GM18873 (cell line): ENCODE data around the gene CC2D1A.

Source experiments
- ATAC-seq: cut with Tn5 transposase; IDR thresholded peaks from one replicate; pipeline ENCODE4 v1.9.1; 2021; ENCODE audit warnings: mild to moderate bottlenecking, moderate library complexity, moderate number of reproducible peaks; ENCODE audit not compliant: unreplicated experiment, low FRiP score

Gene CC2D1A

DNA sequence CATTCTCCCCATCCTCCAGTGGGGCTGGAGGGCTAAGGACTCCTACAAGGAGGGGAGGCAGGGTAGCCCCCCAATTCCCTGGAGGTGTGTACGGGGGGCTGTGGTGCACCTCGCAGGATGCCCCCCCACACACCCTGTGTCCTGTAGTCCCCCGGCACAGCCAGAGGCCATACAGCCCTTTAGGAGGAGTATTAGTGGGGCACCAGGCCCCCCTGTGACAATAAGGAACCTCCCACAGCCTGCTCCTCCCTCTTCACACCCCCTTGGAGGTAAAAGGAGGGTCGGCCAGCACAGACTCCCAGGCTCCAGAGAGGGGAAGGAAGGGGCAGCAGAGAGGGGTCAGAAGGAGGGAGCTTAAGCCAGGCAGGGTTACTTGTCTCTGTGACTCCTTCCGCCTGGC is 29.2 kb upstream of the CC2D1A start, which contains the start of gene NANOS3:
NANOS3 (plus strand) TSS at position 301 of the 400 bp plus-strand sequence. CDS start 115 bp downstream, outside the sequence.
- no peak for ATAC-seq

DNA sequence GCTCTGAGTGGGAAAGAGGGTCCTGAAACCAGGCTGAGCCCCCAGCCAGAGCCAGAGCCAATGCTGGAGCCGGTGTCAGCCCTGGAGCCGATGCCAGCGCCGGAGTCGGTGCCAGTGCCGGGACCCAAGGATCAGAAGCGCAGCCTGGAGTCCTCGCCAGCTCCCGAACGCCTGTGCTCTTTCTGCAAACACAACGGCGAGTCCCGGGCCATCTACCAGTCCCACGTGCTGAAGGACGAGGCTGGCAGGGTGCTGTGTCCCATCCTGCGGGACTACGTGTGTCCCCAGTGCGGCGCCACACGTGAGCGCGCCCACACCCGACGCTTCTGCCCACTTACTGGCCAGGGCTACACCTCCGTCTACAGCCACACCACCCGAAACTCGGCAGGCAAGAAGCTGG is 28.7 kb upstream of the CC2D1A start:
- ATAC-seq, result no peak

DNA sequence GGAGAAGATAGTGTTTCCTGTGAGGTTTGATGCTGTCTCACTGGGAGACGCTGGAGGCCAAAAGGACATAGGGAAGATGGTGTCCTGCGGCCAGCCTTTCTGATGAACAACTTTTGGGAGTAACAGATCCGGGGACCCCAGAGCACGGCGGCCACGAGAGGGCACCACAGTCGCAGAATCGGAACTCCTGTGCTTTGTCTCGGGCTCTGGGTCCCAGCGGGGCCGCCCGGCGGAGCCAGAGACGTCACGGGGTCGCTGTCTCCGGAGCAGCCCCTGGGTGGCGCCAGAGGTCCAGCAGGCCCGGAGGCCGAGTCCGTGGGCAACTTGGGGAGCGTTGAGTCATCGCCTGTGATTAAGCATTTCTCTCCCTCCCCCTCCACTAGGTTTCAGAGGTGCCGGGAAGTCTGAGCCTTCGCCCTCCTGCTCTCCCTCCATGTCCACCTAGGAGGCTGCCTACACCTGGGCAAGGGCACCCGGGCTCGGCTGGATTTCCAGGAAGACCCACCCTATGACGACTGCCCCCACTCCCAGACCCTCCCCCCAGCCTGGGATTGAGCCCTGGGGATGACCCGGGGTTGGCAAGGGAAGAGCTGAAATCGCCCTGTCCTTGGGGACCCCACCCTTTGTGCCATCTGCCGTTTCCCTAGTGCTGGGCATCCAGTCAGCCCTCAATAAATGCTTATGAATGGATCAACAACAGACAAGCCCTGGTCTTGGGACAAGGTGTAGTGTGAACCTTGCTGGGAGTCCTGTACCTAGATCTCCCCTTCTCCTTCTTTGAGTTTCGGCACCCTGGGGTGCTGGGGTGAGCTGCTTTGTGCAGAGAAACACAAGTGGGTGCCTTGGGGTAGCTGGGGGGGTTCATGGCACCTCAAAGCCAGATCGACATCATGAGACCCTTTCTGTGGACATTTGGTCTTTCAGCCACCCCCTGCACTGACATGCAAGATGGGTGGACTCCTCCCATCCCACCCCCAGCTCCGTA is 25.6 kb upstream of the CC2D1A start:
- peak; percentile 61 for ATAC-seq

DNA sequence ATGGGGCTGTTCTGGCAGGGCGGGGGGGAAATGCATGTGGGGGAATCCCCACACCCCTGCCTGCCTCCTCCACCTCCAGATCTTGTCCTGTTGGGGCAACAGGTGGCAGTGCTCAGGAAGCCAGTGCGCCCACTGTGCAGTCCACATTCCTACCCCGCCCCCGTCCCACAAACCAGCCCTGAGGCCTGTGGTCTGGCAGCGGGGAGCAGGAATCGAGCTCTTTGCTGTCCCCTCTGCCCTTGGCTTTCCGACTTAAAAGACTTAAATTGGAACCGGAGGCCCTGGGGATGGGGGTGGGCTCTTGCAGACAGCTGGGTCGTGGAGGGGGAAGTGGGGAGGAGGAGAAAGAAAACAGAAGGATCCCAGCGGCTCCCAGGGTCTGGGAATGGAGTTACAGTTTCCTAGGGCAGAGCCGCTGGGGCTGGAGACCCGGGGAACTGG is 24.7 kb upstream of the CC2D1A start:
- no peak for ATAC-seq

DNA sequence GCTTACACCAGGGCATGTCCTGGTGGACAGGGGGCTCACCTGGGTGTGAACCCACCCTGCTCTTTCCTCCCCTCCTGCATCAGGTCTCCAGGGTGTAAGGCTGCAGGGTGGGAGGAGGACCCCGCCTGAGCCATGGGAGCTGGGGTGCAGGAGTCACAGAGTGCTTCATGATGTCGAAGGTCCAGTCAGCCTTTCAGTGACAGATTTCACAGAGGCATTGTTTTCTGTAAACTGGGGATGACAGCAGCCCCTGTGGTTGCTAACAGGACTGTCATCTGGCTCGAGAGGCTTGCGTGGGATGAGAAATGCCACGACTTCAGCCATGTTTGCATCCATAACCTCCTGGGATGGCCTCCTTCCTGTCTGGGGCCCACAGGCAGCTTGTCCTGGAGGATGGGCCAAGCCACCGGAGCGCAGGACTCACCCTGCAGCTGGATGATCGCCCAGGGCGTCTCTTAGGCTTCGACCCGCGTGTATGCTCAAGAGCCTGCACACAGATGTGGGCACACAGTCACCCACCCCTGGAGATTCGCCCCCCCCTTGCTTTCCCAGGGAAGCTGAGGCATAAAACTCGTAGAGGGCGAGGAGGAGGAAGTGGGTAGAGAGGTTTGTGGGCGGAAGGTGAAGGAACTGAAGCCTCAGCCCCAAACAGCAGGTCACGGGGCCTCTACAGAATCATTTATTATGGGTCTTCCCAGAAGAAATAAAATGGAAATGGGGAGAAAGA is 24.1 kb upstream of the CC2D1A start:
- ATAC-seq, result no peak

DNA sequence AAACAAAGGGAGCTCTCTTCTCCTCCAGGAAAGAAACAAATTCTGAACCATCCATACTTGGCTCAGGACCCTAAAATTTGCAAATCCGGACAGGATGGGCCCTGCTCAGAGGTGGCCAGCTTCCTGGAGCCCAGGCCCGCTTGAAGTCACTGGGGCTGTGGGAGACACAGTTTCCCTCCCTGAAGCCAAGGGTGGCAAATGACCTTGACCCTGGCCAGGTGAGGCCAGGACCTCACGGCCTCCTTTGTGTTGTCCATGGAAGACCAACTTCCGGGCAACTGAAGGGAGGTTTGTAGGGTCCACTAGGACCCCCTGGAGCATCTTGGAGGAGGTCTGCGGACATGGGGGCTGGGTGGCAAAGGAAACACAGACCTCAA is 23.6 kb upstream of the CC2D1A start:
- no peak for ATAC-seq

DNA sequence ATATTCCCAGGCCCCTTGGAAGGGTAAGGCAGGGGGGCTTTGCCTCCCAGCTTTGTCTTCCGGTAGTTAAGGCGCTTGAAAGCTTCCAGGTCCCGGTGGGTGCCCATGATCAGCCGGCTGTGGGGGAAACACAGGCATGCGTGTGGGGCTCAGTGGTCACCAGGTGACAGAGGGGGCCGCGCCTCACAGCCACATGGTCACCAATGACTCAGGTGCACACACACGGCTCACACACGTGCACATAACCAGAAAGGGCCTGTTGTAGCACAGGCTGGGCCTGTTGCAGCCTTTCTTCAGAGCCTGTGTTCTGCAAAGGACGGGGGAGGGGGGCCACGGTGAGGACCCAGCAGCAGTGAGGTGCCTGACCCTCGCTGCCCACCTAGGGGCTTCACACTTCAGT is 23.2 kb upstream of the CC2D1A start:
- no peak for ATAC-seq

DNA sequence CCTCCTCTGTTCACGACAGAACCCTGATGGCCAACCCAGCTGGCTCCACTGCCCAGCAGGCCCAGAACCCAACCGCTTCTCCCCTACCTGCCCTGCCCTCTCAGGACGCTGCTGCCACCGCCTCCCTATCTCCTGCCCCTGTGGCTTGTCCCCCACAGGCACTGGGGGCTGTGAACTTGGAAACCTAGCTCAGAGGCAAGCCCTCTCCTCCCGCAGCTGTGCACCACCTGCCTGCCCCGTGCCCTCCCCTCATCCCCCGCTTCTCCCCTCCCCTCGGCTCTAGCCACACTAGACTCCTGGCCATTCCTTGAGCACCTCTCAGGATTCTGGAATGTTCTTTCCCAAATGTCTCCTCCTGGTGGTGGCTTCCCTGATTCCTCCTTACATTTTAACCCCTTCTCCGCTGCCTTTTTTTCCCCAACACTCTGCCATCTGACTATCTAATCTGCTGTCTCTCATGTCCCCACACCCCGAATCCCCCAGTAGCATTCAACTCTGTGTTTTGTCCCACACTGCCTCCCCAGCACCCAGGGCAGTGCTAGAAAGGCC is 22.4 kb upstream of the CC2D1A start:
- ATAC-seq, result no peak

DNA sequence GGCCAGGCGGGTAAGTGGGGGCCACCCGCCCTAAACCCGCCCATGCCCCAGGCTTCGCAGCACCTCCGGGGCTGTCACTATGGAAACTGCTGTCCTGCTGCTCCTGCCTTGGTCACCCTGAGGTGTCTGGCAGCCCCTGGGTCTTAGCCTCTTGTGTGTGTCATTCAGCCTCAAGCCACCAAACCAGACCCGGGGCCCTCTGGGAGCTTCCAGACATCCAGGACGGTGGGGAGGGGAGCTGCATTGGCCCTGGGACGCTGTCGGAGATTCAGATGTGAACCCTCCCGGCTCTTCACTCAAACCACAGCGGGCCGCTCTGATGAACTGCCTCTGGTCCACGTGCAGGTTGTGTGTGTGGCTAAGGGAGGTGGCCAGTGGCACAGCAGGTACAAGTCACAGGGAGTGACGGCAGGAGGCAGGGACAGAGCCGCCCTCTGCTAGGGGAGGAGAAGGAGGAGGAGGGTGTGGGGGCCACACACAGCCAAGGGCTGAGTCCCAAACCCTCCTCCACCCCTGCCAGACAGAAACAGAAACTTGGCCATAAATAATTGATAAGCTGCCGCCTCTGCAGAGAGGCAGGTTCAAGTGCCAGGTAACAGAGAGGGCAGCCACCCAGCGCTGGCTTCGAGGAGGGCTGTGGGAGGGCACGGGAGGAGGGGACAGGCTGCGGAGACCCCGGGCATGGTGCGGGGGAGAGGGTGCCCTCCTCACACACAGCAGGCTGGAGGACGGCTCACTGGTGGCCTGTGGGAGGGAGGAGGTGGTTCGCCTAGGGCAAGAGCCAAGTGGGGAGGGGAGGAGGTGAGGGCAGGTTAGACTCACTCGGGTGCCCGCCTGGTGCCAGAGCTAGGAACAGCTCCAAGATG is 21.0 kb upstream of the CC2D1A start:
- ATAC-seq, result no peak

DNA sequence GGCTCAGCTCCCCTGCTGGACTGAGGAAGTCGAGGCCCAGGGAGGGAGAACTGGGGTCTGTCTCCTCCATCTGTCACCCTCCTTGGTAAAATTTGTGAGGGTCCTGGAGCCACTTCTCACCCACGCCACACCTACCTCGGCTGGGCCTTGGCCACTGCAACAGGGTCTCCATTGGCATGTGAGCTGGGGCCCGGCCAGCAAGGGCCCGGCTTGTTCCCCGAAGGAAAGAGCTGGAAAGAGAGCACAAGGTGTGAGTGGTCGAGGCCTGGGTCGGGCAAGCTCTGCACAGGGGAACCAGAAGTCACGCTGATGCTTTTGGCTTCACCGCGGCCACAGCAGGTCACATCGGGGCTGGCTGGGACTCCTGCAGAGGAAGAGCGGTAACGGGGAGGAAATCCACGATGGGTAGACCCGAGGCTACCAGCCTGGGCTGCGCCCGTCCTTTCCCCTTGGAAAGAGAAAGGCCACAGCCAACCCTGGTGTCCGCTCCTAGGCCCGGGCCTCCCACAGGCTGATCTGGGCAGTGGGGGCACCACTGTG is 20.1 kb upstream of the CC2D1A start:
- ATAC-seq, result no peak

DNA sequence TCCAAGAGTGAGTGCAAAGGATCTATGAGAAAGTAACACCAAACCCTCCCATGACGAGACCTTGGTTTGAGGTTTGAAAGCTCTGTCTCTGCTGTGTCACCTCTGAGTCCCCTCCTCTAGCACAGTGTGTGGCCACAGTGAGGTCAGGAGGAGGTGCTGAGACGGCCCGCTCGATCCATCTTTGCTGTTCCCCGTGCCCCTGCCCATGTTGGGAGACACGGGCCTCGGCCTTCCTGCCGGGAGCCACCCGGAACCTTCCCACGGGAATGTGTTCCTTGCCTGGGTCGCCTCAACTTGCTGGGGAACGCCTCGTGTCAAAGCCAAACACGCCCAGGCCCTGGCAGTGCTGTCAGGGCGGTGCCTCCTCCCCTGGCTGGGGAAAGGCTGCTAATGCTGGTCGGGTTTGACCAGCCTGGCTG is 19.0 kb upstream of the CC2D1A start:
- no peak for ATAC-seq

DNA sequence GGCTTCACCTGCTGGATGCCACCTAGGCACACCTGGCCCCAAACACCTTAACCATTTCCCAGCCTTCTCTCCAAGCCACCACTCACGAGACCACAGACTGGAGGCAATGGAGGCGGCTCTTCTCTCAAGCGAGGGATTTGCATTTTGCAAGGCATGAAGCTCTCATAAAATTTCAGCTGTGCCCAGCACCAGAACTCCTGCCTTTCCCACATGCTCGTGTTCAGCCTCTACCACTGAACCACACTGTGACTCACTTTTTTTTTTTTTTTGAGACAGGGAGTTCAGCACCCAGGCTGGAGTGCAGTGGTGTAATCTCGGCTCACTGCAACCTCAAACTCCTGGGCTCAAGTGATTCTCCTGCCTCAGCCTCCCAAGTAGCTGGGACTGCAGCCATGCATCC is 18.5 kb upstream of the CC2D1A start:
- no peak for ATAC-seq

DNA sequence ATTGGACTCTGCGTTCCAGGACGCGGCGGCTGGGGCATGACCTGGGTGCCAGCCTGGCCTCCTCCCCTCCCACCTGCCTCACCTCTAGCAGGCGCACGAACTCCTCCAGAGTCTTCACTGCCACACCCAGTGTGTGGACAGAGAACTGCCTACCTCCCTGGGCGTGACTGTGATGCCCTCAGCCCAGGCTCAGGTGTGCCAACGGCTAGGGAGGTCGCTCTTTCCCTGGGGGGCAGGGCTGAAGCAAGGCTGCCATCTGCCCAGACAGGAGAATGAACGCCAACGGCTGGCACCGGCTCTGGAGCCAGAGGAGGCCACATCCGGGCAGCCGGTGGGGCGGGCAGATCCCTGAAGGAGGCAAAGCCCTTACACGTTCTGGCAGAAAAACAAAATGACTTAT is 17.7 kb upstream of the CC2D1A start:
- no peak for ATAC-seq

DNA sequence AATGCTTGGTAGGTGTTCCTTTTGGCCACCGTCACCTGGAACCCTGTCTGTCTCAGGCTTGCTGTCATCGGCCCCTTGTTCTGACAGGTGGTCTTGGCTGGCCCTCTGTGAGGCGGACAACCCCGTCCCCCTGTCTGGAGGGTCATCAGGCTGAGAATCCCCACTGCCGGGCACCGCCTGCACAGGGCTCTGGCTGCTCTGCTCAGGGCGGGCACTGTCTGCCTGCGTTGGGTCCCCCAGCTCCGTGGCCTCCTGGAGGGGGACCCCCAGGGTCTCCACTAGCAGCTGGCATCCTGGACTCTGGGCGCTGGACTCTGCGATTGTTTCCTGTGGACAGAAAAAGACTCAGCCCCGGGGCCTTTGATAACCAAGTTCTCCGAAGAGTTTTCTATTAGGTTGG is 15.9 kb upstream of the CC2D1A start:
- no peak for ATAC-seq

DNA sequence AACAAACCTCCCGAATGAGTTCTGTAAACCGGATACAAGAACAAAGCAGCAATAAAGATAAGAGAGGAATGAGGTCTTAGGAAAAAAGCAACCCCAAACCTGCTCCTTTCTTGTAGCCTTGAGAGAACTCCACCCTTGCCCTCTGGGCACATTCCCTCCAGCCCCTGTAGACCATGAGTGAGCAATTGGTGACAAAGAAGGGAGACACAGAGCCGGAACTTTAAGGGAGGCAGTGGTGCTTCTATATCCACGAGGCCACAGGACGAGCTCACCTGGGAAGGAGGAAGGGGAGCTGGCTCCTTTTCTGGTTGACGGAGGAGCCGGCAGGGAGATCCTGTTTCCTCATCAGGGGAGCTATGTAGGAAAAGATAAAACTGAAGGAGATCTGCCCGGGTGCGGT is 13.1 kb upstream of the CC2D1A start:
- ATAC-seq, result no peak

DNA sequence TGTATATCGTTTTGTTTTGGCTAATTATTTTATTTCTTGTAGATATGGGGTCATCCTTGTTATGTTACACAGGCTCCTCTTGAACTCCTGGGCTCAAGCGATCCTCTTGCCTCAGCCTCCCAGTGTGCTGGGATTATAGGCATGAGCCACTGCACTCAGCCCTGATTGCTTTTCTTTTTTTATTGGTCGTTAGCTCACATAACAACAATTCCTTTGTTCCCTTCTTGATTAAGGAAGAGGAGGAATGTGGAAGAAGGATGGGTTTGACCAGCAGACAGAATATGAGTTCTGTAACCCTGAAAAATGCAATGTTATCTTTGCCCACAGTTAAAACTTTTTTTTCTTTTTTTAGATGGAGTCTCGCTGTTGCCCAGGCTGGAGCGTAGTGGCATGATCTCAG is 11.4 kb upstream of the CC2D1A start:
- no peak for ATAC-seq

DNA sequence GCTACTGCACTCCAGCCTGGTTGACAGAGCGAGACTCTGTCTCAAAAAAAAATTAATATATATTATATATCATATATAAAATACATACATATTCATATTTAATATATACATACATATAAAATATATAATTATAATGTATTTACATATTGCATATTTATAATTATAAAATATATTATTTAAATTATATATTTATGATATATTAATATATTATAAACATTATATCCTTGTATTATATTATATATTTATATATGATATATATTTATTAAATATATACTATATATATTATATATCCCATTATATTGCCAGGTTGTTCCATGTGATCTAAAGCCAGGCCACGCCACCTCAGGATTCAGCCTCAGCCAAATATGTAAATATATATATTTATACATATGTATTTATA is 9.8 kb upstream of the CC2D1A start:
- ATAC-seq, result no peak

DNA sequence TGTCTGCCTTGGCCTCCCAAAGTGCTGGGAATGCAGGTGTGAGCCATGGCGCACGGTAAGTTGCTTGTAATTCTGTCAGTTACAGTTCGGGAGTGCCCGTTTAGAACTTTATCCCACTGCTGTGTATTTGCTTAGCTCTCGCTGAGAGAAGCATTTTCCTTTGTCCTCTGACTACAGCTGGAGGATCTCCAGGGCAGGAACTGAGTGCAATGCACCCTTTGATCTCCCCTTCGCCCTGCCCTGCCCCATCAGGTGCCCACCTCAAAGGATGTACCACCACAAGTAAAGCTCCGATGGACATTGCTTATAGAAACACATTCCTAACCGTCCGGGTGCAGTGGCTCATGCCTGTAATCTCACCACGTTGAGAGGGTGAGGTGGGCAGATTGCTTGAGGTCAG is 6.6 kb upstream of the CC2D1A start:
- no peak for ATAC-seq

DNA sequence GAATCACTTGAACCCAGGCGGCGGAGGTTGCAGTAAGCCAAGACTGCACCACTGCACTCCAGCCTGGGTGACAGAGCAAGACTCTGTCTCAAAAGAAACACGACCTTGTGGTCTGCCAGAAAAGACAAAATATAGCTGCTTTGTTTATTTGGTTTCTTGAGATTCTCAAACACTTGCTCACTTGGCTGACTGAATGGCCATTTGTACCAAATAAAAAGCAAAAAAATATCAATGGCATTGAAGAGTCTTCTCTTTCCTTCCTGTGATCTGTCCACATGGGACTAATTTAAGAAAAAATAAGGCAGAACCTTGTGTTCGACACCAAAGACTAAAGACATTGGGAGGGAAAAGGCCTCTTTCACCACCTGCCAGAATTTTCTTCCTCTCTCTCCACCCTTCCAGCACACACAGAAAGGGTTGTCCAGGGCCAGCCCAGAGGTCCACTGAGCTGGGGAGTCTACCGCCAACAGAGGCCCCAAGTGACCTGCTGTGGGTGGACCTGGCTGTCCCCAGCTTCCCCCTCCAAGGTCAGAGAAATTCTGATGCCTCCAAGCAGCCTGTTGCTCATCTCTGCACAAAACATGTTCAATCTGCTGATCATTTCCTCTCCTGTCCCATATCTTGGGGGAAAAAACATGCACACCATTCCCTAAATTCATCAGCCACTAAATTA is 6.0 kb upstream of the CC2D1A start:
- no peak for ATAC-seq
